HCT116 (cell line): ENCODE results near the gene RNF175. TPM values are rescaled to one million over a fixed set of nuclear protein-coding genes. Genes with fewer than 3 reads are reported as not detected.

Experiments used
- ATAC-seq: fragments of 200-7000 bp; cut with Tn5 transposase; 2 replicates; pipeline ENCODE4 v1.9.1; 2020; ENCODE audit warnings: mild to moderate bottlenecking, moderate library complexity
- BruUV-seq: library from RNA; stranded (reverse); fragments of 400-500 nt; replicated peaks from 2 replicates; lab custom pipeline; 2021; lab: Mats Ljungman, UMichigan
- CTCF ChIA-PET: fragments of 300-600 bp; sonication (Branson Sonifier 250); formaldehyde crosslinking; loops from one replicate; lab custom pipeline; 2021; ENCODE audit warnings: antibody characterized with exemption; lab: Charles Lee
- POLR2A ChIA-PET: fragments of 300-600, 350-600 bp; sonication (Branson Sonifier 250); formaldehyde crosslinking; loops from one replicate; lab custom pipeline; 2021; ENCODE audit warnings: antibody characterized with exemption; lab: Charles Lee
- RAD21 ChIA-PET, 2 experiments: fragments of 300-600 bp; sonication (Branson Sonifier 250); formaldehyde crosslinking; loops; one replicate each; lab custom pipeline; 2023; ENCODE audit warnings: low total read pairs in 2 of 2; ENCODE audit not compliant: uncharacterized antibody in 2 of 2, unreplicated experiment in 2 of 2, low non-redundant PET in 1 of 2; lab: Charles Lee
- DNase-seq: peaks from one replicate; pipeline ENCODE4 v3.0.0-alpha.2; 2010; ENCODE audit warnings: low read depth, low spot score
- H2AFZ ChIP-seq: fragments of 200-600 bp; shearing (Covaris generic), sonication (generic); 2 replicates; pipeline ENCODE4 v1.6.1; 2017; ENCODE audit warnings: low read depth, mixed run types, mixed read lengths, antibody characterized with exemption, low read length; ENCODE audit not compliant: poor library complexity, severe bottlenecking
- H3K27ac ChIP-seq: 2 replicates; pipeline ENCODE4 v1.5.1; 2012; ENCODE audit warnings: low read depth, low read length
- H3K27me3 ChIP-seq: fragments of 200-600 bp; sonication (generic); 2 replicates; pipeline ENCODE4 v1.6.1; 2016; ENCODE audit warnings: mixed run types, low read length, mixed read lengths; ENCODE audit not compliant: insufficient read depth
- H3K36me3 ChIP-seq, 2 experiments: fragments of 200-500 bp in 1 of 2; fragments of 200-600 bp in 1 of 2; sonication (Bioruptor generic) in 1 of 2; sonication (generic) in 1 of 2; 2 replicates each; pipeline versions ENCODE4 v1.5.1 to v1.6.1; 2014 to 2016; ENCODE audit warnings: low read length in 2 of 2, inconsistent platforms in 1 of 2, mixed read lengths in 1 of 2, mixed run types in 1 of 2; ENCODE audit not compliant: insufficient read depth in 2 of 2, control insufficient read depth in 1 of 2
- H3K4me1 ChIP-seq, 2 experiments: fragments of 200-600 bp in 1 of 2; sonication (generic) in 1 of 2; 2 replicates each; pipeline versions ENCODE4 v1.5.1 to v1.6.1; 2012 to 2017; ENCODE audit warnings: low read length in 2 of 2, inconsistent platforms in 1 of 2, mild to moderate bottlenecking in 1 of 2, mixed read lengths in 1 of 2, mixed run types in 1 of 2, moderate library complexity in 1 of 2; ENCODE audit not compliant: insufficient read depth in 2 of 2, control insufficient read depth in 1 of 2
- H3K4me2 ChIP-seq: fragments of 200-600 bp; sonication (generic); 2 replicates; pipeline ENCODE4 v1.6.1; 2017; ENCODE audit warnings: mixed run types, low read length, mixed read lengths
- H3K4me3 ChIP-seq, 2 experiments: fragments of 200-600 bp in 1 of 2; sonication (generic) in 1 of 2; replicated peaks in 1 of 2; 2 replicates each; pipeline ENCODE4 v1.5.1; 2011 to 2016; ENCODE audit warnings: low read length in 2 of 2, control low read depth in 1 of 2, low read depth in 1 of 2, mild to moderate bottlenecking in 1 of 2, mixed read lengths in 1 of 2, mixed run types in 1 of 2
- H3K79me2 ChIP-seq: fragments of 200-600 bp; sonication (generic); 2 replicates; pipeline ENCODE4 v1.6.1; 2017; ENCODE audit warnings: mild to moderate bottlenecking, mixed run types, low read length, moderate library complexity, mixed read lengths; ENCODE audit not compliant: insufficient read depth
- H3K9ac ChIP-seq: fragments of 200-600 bp; sonication (generic); 2 replicates; pipeline ENCODE4 v1.6.1; 2016; ENCODE audit warnings: low read length, mixed read lengths
- H3K9me2 ChIP-seq: fragments of 200-600 bp; sonication (generic), shearing (Covaris generic); 2 replicates; pipeline ENCODE4 v1.6.1; 2017; ENCODE audit warnings: mixed run types, mild to moderate bottlenecking, moderate library complexity; ENCODE audit not compliant: insufficient read depth
- H3K9me3 ChIP-seq, 2 experiments: fragments of 200-500 bp in 1 of 2; fragments of 200-600 bp in 1 of 2; sonication (Bioruptor generic) in 1 of 2; sonication (generic) in 1 of 2; 2 replicates each; pipeline ENCODE4 v1.6.1; 2014 to 2017; ENCODE audit warnings: low read length in 2 of 2, mixed read lengths in 2 of 2, inconsistent platforms in 1 of 2, low read depth in 1 of 2, mild to moderate bottlenecking in 1 of 2, mixed run types in 1 of 2, moderate library complexity in 1 of 2; ENCODE audit not compliant: control insufficient read depth in 1 of 2, insufficient read depth in 1 of 2
- H4K20me1 ChIP-seq: fragments of 200-600 bp; sonication (generic), shearing (Covaris generic); 2 replicates; pipeline ENCODE4 v1.6.1; 2017; ENCODE audit warnings: mixed run types, mild to moderate bottlenecking, moderate library complexity; ENCODE audit not compliant: insufficient read depth
- CEBPB ChIP-seq: IDR thresholded peaks from 2 replicates; pipeline ENCODE4 v1.6.1; 2012; ENCODE audit warnings: low read depth
- EZH2 ChIP-seq: fragments of 200-600 bp; sonication (generic); IDR thresholded peaks from 2 replicates; pipeline ENCODE4 v1.6.1; 2017; ENCODE audit warnings: antibody characterized with exemption, mixed run types
- MAX ChIP-seq: IDR thresholded peaks from 2 replicates; pipeline ENCODE4 v1.6.1; 2012
- POLR2A ChIP-seq: IDR thresholded peaks from 2 replicates; pipeline ENCODE4 v1.7.0; 2011; ENCODE audit warnings: borderline replicate concordance; ENCODE audit not compliant: insufficient read depth, insufficient read length; ENCODE audit errors: extremely low read depth
- POLR2AphosphoS5 ChIP-seq: IDR thresholded peaks from 2 replicates; pipeline ENCODE4 v1.6.1; 2011; ENCODE audit warnings: mild to moderate bottlenecking, low read depth, low read length, moderate library complexity
- RAD21 ChIP-seq: IDR thresholded peaks from 2 replicates; pipeline ENCODE4 v1.6.1; 2012; ENCODE audit warnings: low read depth, mild to moderate bottlenecking
- SIN3A ChIP-seq: IDR thresholded peaks from 2 replicates; pipeline ENCODE4 v1.6.1; 2012; ENCODE audit warnings: low read depth
- SRF ChIP-seq: IDR thresholded peaks from 2 replicates; pipeline ENCODE4 v1.6.1; 2012; ENCODE audit warnings: low read depth
- YY1 ChIP-seq: IDR thresholded peaks from 2 replicates; pipeline ENCODE4 v1.6.1; 2011; ENCODE audit warnings: low read length, low read depth, moderate library complexity, mild to moderate bottlenecking; ENCODE audit not compliant: insufficient replicate concordance; ENCODE audit errors: extremely low read depth
- intact Hi-C: fragments of 100-400 bp; cut with micrococcal nuclease; formaldehyde crosslinking; loops from 2 replicates; pipeline ENCODE4 v1.10.0; 2022
- total RNA-seq: library from RNA; stranded (reverse); gene quantifications from one replicate; pipeline ENCODE4 v1.2.1, GENCODE V29; 2021; ENCODE audit not compliant: unreplicated experiment
- TF ChIP-seq, protein P1 (sequence below), 3 experiments: fragments of 200-600 bp in 1 of 3; sonication (generic) in 1 of 3; IDR thresholded peaks in 2 of 3; conservative IDR thresholded peaks in 1 of 3; 2 replicates each; pipeline ENCODE4 v1.5.1; 2012 to 2017; ENCODE audit warnings: low read depth in 2 of 3, low read length in 2 of 3, antibody characterized with exemption in 1 of 3, borderline replicate concordance in 1 of 3, control low read depth in 1 of 3, mild to moderate bottlenecking in 1 of 3, mixed read lengths in 1 of 3, mixed run types in 1 of 3, moderate library complexity in 1 of 3; ENCODE audit not compliant: insufficient read depth in 1 of 3
- TF ChIP-seq, protein P2 (sequence below): IDR thresholded peaks from 2 replicates; pipeline ENCODE4 v1.6.1; 2012
- TF ChIP-seq, protein P3 (sequence below): IDR thresholded peaks from 2 replicates; pipeline ENCODE4 v1.6.1; 2011; ENCODE audit warnings: mild to moderate bottlenecking, low read length, moderate library complexity; ENCODE audit not compliant: insufficient replicate concordance; ENCODE audit errors: extremely low read depth

The RNF175 gene
- total RNA-seq, 1 experiment from 2014 or later, result not detected

DNA sequence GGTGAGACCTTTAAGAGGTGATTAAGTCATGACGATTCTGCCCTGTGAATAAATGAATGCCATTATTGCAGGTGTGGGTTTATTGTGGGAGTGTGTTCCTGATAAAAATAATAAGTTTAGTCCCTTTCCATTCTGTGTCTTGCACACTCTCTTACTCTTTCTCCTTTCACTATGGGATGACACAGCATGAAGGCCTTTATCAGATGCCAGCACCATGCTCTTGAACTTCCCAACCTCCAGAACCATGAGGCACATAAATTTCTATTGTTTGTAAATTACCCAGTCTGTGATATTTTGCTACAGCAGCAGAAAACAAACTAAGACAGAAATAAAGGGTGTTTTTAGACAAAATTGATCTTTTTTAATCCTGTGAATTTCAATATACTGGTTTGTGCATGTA, 18.6 kb upstream of the RNF175 start (continued):
- TF ChIP-seq, protein P1, sequence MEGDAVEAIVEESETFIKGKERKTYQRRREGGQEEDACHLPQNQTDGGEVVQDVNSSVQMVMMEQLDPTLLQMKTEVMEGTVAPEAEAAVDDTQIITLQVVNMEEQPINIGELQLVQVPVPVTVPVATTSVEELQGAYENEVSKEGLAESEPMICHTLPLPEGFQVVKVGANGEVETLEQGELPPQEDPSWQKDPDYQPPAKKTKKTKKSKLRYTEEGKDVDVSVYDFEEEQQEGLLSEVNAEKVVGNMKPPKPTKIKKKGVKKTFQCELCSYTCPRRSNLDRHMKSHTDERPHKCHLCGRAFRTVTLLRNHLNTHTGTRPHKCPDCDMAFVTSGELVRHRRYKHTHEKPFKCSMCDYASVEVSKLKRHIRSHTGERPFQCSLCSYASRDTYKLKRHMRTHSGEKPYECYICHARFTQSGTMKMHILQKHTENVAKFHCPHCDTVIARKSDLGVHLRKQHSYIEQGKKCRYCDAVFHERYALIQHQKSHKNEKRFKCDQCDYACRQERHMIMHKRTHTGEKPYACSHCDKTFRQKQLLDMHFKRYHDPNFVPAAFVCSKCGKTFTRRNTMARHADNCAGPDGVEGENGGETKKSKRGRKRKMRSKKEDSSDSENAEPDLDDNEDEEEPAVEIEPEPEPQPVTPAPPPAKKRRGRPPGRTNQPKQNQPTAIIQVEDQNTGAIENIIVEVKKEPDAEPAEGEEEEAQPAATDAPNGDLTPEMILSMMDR (IDR thresholded peaks at IDR 0.05 in 2 of 3, conservative IDR thresholded peaks at IDR 0.05 in 1 of 3; ENCODE audit: borderline replicate concordance in 1 of 3, insufficient read depth in 1 of 3, low read depth in 2 of 3, low read length in 2 of 3), result no peak
- no peak for TF ChIP-seq SRF
- no peak for TF ChIP-seq POLR2A
- TF ChIP-seq, protein P2, sequence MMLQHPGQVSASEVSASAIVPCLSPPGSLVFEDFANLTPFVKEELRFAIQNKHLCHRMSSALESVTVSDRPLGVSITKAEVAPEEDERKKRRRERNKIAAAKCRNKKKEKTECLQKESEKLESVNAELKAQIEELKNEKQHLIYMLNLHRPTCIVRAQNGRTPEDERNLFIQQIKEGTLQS, result no peak
- TF ChIP-seq MAX, result no peak
- TF ChIP-seq RAD21, result no peak
- TF ChIP-seq SIN3A, result no peak
- no peak for TF ChIP-seq YY1

- intact Hi-C loops, result loop anchor here (10.0 kb wide), 1 partner anchor 837 kb away; the partner anchor contains the start of gene FGG
- no TSS peak for BruUV-seq
- TF ChIP-seq CEBPB (no peak), EZH2 (no peak), POLR2AphosphoS5 (no peak)
- TF ChIP-seq, protein P3, sequence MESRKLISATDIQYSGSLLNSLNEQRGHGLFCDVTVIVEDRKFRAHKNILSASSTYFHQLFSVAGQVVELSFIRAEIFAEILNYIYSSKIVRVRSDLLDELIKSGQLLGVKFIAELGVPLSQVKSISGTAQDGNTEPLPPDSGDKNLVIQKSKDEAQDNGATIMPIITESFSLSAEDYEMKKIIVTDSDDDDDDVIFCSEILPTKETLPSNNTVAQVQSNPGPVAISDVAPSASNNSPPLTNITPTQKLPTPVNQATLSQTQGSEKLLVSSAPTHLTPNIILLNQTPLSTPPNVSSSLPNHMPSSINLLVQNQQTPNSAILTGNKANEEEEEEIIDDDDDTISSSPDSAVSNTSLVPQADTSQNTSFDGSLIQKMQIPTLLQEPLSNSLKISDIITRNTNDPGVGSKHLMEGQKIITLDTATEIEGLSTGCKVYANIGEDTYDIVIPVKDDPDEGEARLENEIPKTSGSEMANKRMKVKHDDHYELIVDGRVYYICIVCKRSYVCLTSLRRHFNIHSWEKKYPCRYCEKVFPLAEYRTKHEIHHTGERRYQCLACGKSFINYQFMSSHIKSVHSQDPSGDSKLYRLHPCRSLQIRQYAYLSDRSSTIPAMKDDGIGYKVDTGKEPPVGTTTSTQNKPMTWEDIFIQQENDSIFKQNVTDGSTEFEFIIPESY, result no peak
- no peak for DNase-seq
- Histone ChIP-seq H3K9ac (no peak overlapping the region), H4K20me1 (no peaks in the 10 kb centered on the region), H3K4me2 (no peak overlapping the region), H3K27me3 (no peaks in the 10 kb centered on the region), H3K36me3 (no peaks in the 10 kb centered on the region), H2AFZ (no peak overlapping the region), H3K27ac (no peak overlapping the region), H3K9me2 (no peaks in the 10 kb centered on the region), H3K79me2 (no peaks in the 10 kb centered on the region), H3K4me1 (no peaks in the 10 kb centered on the region), H3K4me3 (no peak overlapping the region), H3K9me3 (no peaks in the 10 kb centered on the region)
- CTCF ChIA-PET, result no interaction called here
- ATAC-seq, result no peak
- RAD21 ChIA-PET, result no interaction called here
- POLR2A ChIA-PET, result no interaction called here
Measured at GRCh38 chr4:153777421-153777820, 17.6 kb upstream of the RNF175 start.
